ENCODE measurements around the gene DPP10.

Gene DPP10

GRCh38 chr2:115580784-115581183 lies 1138.3 kb downstream of the DPP10 start:
- H3K9me3 Mint-ChIP-seq = peaks cover 7 to 12% of the 10 kb centered on the region in 2 donors
- no peak overlapping the region for H3K4me3 Mint-ChIP-seq
- no peaks in the 10 kb centered on the region for H3K4me1 Mint-ChIP-seq

DNA sequence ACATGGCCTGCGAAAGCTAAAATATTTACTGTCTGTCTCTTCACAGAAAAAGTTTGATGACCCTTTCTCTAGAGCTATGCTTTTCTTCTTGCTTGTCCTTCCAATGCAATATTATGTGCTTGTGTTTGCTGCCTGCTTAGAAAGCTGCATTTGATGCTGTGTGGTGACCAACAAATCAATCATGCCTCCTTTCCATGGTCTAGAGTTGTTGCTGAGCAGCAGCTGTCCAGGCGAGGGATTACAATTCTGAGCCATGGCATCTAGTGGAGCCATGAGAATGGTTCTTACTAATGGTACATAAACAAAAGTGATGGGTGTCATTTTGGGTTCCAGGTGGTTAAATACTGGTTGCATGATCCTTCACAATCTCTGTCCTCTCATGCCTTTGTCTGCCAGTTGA lies 1142.1 kb downstream of the DPP10 start:
- DNase-seq (no peak), ATAC-seq (no peak)
- H3K9me3 Mint-ChIP-seq = peaks cover 7 to 12% of the 10 kb centered on the region in 2 donors
- H3K27ac Mint-ChIP-seq = no peak overlapping the region
- no peaks in the 10 kb centered on the region for H3K4me1 Mint-ChIP-seq
- H3K27me3 Mint-ChIP-seq = no peaks in the 10 kb centered on the region
- H3K4me3 Mint-ChIP-seq = no peak overlapping the region

More at GRCh38 chr2:115580784-115581183, 1138.3 kb downstream of the DPP10 start:
- DNase-seq (no peak), ATAC-seq (no peak)
- Mint-ChIP-seq H3K27me3 (no peaks in the 10 kb centered on the region), H3K27ac (no peak overlapping the region)

DNA sequence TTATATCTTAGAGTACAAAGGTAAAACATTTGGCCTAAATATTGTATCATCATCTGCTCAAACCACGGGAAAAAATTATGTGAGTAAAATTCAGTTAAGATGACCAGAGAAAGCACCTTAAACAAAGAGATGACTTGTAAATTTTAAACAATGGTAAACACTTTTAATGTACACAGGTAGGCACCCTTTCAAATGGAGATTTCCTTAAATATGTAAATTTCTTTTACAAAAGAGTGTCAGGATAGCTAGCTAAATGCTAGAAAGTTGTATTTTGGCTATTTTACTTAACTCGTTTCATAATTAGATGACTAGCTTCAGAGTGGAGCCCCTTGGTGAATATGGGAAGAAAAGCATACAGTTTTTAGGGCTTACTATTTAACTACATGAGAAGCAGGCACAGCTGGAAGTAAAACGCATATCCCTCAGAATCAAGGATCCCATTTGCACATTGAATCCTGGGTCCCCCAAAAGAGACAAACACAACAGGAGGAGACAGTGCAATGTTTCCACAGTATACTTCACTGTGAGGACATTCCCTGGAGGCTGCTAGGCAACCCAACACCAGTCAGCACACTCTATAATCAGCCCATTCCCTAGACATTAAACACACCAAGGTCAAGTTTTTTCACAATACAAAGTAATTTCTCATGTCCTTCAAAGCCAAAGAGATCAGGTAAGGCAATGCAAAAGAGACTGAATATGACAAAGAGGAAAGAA lies 1154.4 kb downstream of the DPP10 start:
- peaks cover 18 to 20% of the 10 kb centered on the region in 2 donors for H3K9me3 Mint-ChIP-seq
- H3K27ac Mint-ChIP-seq = no peak overlapping the region
- H3K4me3 Mint-ChIP-seq = no peak overlapping the region
- no peak for DNase-seq
- ATAC-seq = no peak
- H3K4me1 Mint-ChIP-seq = no peaks in the 10 kb centered on the region
- no peaks in the 10 kb centered on the region for H3K27me3 Mint-ChIP-seq

GRCh38 chr2:115603285-115603684 lies 1160.8 kb downstream of the DPP10 start:
- DNase-seq (no peak), ATAC-seq (no peak)
- H3K4me3 Mint-ChIP-seq = no peak overlapping the region
- H3K4me1 Mint-ChIP-seq = no peaks in the 10 kb centered on the region
- H3K27ac Mint-ChIP-seq = no peak overlapping the region
- H3K9me3 Mint-ChIP-seq = peaks cover 5 to 9% of the 10 kb centered on the region in 2 donors
- H3K27me3 Mint-ChIP-seq = no peaks in the 10 kb centered on the region

GRCh38 chr2:115606350-115606749 lies 1163.9 kb downstream of the DPP10 start:
- H3K9me3 Mint-ChIP-seq = peaks cover 6 to 14% of the 10 kb centered on the region in 2 donors
- DNase-seq = no peak
- no peak overlapping the region for H3K4me3 Mint-ChIP-seq
- no peak overlapping the region for H3K27ac Mint-ChIP-seq
- H3K27me3 Mint-ChIP-seq = no peaks in the 10 kb centered on the region
- no peaks in the 10 kb centered on the region for H3K4me1 Mint-ChIP-seq
- no peak for ATAC-seq

DNA sequence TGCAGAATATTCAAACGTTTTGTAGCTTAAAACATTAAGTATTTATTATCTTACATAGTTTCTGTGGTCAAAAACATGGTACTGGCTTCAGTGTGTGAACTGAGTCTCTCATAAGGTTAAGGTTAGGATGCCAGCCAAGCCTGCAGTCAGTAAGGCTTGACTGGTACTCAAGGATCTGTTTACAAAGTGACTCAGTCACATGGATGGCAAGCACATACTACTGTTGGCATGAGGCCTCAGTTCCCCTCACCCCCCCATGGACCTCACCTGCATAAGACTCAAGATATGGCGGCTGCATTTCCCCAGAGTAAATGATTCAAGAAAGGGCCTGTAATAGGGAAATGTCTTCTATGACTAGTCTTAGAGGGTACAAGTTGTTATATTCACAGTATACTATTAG lies 1167.5 kb downstream of the DPP10 start:
- no peaks in the 10 kb centered on the region for H3K27me3 Mint-ChIP-seq
- H3K9me3 Mint-ChIP-seq = peaks cover 10 to 24% of the 10 kb centered on the region in 2 donors
- no peak for DNase-seq
- H3K27ac Mint-ChIP-seq = no peak overlapping the region
- H3K4me3 Mint-ChIP-seq = no peak overlapping the region
- H3K4me1 Mint-ChIP-seq = no peaks in the 10 kb centered on the region
- ATAC-seq = no peak

- Mint-ChIP-seq H3K9me3 (peaks cover 10 to 24% of the 10 kb centered on the region in 2 donors), H3K27me3 (no peaks in the 10 kb centered on the region), H3K27ac (no peak overlapping the region), H3K4me1 (no peaks in the 10 kb centered on the region), H3K4me3 (no peak overlapping the region)
- no peak for ATAC-seq
- DNase-seq = no peak
Observed at GRCh38 chr2:115610888-115611287, 1168.4 kb downstream of the DPP10 start.

DNA sequence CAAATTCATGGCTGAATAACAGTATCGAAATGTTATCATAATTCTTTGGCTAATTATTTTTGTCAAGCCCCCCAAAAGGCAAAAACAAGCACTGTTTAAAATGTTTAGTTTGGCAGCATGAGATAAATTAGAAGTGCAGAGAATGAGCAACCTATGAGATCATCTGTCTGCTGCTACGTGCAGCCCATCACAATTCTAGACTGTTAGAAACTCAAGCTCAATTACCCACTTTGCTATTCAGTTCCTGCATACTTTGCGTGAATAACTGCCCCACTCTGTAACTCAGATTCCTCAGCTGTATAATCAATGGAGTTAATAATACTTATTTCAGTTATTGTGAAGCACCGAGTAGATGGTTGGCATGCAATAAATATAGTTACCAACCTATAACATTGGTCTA lies 1181.9 kb downstream of the DPP10 start:
- no peaks in the 10 kb centered on the region for H3K27me3 Mint-ChIP-seq
- no peak overlapping the region for H3K4me3 Mint-ChIP-seq
- DNase-seq (no peak), ATAC-seq (no peak)
- peaks cover 3 to 12% of the 10 kb centered on the region in 2 donors for H3K9me3 Mint-ChIP-seq
- H3K4me1 Mint-ChIP-seq = no peaks in the 10 kb centered on the region
- no peak overlapping the region for H3K27ac Mint-ChIP-seq

DNA sequence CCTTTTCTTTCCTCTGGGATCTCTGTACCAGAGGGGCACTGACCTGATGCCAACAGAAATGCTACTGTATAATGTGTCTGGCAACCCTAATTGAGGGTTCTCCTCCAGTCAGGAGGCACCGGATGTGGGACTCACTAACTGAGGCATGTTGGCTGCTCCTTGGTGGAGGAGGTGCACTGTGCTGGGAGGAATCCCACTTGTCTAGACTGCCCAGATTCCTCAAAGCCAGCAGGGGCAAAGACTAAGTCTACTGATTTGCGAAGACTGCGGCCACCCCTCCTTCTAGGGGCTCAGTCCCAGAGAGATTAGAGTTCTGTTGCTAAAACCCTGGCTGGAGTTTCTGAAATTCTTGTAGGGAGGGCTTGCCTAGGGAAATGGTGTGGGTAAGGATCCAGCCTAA lies 1192.1 kb downstream of the DPP10 start:
- H3K9me3 Mint-ChIP-seq = peaks cover 11 to 31% of the 10 kb centered on the region in 2 donors
- no peaks in the 10 kb centered on the region for H3K4me1 Mint-ChIP-seq
- H3K27me3 Mint-ChIP-seq = no peaks in the 10 kb centered on the region
- no peak overlapping the region for H3K4me3 Mint-ChIP-seq
- ATAC-seq (no peak), DNase-seq (no peak)
- no peak overlapping the region for H3K27ac Mint-ChIP-seq

GRCh38 chr2:115635430-115635829 lies 1193.0 kb downstream of the DPP10 start:
- no peak for ATAC-seq
- H3K4me1 Mint-ChIP-seq = no peaks in the 10 kb centered on the region
- H3K9me3 Mint-ChIP-seq = peaks cover 11 to 31% of the 10 kb centered on the region in 2 donors
- no peak for DNase-seq
- H3K27ac Mint-ChIP-seq = no peak overlapping the region
- H3K4me3 Mint-ChIP-seq = no peak overlapping the region
- H3K27me3 Mint-ChIP-seq = no peaks in the 10 kb centered on the region

GRCh38 chr2:115649731-115650130 lies 1207.3 kb downstream of the DPP10 start:
- Mint-ChIP-seq H3K4me3 (no peak overlapping the region), H3K27ac (no peak overlapping the region), H3K4me1 (no peaks in the 10 kb centered on the region), H3K27me3 (no peaks in the 10 kb centered on the region), H3K9me3 (peaks cover 3 to 15% of the 10 kb centered on the region in 2 donors)
- DNase-seq (no peak), ATAC-seq (no peak)

GRCh38 chr2:115650827-115651226 lies 1208.4 kb downstream of the DPP10 start:
- ATAC-seq (no peak), DNase-seq (no peak)
- Mint-ChIP-seq H3K9me3 (peaks cover 3 to 10% of the 10 kb centered on the region in 2 donors), H3K27ac (no peak overlapping the region), H3K4me1 (no peaks in the 10 kb centered on the region), H3K27me3 (no peaks in the 10 kb centered on the region), H3K4me3 (no peak overlapping the region)

DNA sequence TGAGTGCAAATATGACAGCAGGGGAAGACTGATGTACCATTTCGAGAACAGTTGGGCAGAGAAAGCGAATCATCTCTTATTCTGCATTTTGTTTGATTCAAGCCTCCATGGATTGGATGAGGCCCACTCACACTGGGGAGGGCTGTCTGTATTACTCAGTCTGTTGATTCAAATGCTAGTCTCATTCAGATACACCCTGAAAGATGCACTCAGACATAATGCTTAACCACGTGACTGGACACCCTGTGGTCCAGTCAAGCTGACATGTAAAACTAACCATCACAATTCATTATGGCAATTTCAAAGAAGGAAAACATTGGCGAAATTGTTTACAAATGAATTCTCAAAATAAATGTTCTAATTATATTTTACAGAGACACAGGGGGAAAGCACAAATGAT lies 1210.2 kb downstream of the DPP10 start:
- Mint-ChIP-seq H3K4me1 (no peaks in the 10 kb centered on the region), H3K9me3 (peaks cover 0 to 3% of the 10 kb centered on the region in 2 donors), H3K27me3 (no peaks in the 10 kb centered on the region), H3K4me3 (no peak overlapping the region), H3K27ac (no peak overlapping the region)
- ATAC-seq (no peak), DNase-seq (no peak)

DNA sequence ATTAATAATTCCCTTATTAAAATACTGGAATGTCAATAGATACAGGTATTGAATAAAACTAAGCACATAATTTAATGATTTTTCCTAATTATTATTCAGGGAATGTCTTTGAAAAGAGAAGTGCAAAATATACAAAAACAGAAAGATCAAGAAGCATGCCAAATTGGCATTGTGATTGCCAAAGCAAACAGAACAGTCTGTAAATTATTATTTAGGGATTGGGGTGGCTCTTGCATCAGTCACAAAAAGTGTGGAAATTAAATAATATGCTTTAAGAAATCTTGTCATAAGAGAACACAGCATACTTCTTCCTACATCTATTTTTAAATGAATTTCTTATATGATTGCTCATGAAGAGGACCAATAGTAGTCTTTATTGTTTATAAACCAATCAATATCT lies 1211.9 kb downstream of the DPP10 start:
- Mint-ChIP-seq H3K4me3 (no peak overlapping the region), H3K4me1 (no peaks in the 10 kb centered on the region), H3K9me3 (peaks cover 0 to 3% of the 10 kb centered on the region in 2 donors), H3K27ac (no peak overlapping the region), H3K27me3 (no peaks in the 10 kb centered on the region)
- DNase-seq (no peak), ATAC-seq (no peak)

- Mint-ChIP-seq H3K27ac (no peak overlapping the region), H3K27me3 (no peaks in the 10 kb centered on the region), H3K4me1 (no peaks in the 10 kb centered on the region), H3K9me3 (peaks cover 9 to 20% of the 10 kb centered on the region in 2 donors), H3K4me3 (no peak overlapping the region)
- no peak for DNase-seq
- ATAC-seq = no peak
Observed at GRCh38 chr2:115678129-115678528, 1235.7 kb downstream of the DPP10 start.

DNA sequence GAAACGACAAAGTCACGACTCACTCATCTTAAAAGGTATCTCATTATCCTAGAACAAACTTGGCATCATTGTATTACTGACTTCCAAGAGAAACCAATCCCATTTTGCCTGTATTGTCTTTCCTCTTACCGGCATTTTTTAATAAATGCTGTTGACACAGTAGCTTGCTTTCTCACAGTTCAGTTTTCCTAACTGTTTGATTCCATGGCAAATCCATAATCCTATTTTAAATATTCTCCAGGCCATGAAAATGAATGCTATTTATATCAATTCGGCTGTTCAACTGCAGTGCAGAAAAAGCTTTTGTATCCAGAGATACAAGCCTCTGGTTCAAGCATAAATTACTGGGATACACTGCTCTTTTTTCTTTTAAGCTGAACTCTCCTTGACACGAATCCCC lies 1241.9 kb downstream of the DPP10 start:
- DNase-seq (no peak), ATAC-seq (no peak)
- H3K4me1 Mint-ChIP-seq = no peaks in the 10 kb centered on the region
- H3K4me3 Mint-ChIP-seq = no peak overlapping the region
- H3K9me3 Mint-ChIP-seq = peaks cover 7 to 9% of the 10 kb centered on the region in 2 donors
- no peak overlapping the region for H3K27ac Mint-ChIP-seq
- H3K27me3 Mint-ChIP-seq = no peaks in the 10 kb centered on the region

- H3K27ac Mint-ChIP-seq = no peak overlapping the region
- peaks cover 12 to 25% of the 10 kb centered on the region in 2 donors for H3K9me3 Mint-ChIP-seq
- DNase-seq = no peak
- no peaks in the 10 kb centered on the region for H3K27me3 Mint-ChIP-seq
- H3K4me1 Mint-ChIP-seq = no peaks in the 10 kb centered on the region
- ATAC-seq = no peak
- no peak overlapping the region for H3K4me3 Mint-ChIP-seq
Observed at GRCh38 chr2:115691409-115691808, 1249.0 kb downstream of the DPP10 start.
